Upper lobe of left lung (tissue), 6 donors: ENCODE measurements around the gene KCND2. TPM values are rescaled to one million over a fixed set of nuclear protein-coding genes. Genes with fewer than 3 reads are reported as not detected.
A peak's percentile ranks its signal among the peaks of the same experiment; 100 is the strongest.
"Not testable (repeated sequence)": the region's sequence is repeated elsewhere in the genome, so short reads cannot be mapped to it uniquely, and the experiment has no call there.

Source experiments
- ATAC-seq, 2 donors: fragments of 200-7000 bp; cut with Tn5 transposase; one replicate each; pipeline ENCODE4 v1.9.1; 2022; ENCODE audit warnings: mild to moderate bottlenecking in 2 of 2, moderate library complexity in 2 of 2; ENCODE audit not compliant: low FRiP score in 2 of 2
- DNase-seq, 2 donors: peaks; one replicate each; pipeline ENCODE4 v3.0.0-alpha.2; 2019 to 2020
- H3K27ac ChIP-seq, 4 donors: fragments of 200-600 bp; sonication (generic); one replicate each; pipeline ENCODE4 v1.5.1; 2016 to 2019
- H3K27me3 ChIP-seq, 4 donors: fragments of 200-600 bp; sonication (generic); one replicate each; pipeline ENCODE4 v1.5.1; 2017 to 2019
- H3K36me3 ChIP-seq, 4 donors: fragments of 200-600 bp; sonication (generic); one replicate each; pipeline ENCODE4 v1.5.1; 2016 to 2019
- H3K4me1 ChIP-seq, 4 donors: fragments of 200-600 bp; sonication (generic); one replicate each; pipeline ENCODE4 v1.5.1; 2018 to 2019
- H3K4me3 ChIP-seq, 4 donors: fragments of 200-600 bp; sonication (generic); one replicate each; pipeline ENCODE4 v1.5.1; 2017 to 2019; ENCODE audit warnings: mild to moderate bottlenecking in 2 of 4, moderate library complexity in 1 of 4
- H3K9me3 ChIP-seq, 4 donors: fragments of 200-600 bp; sonication (generic); one replicate each; pipeline ENCODE4 v1.5.1; 2018 to 2019
- CTCF ChIP-seq, 6 experiments: fragments of 450-650 bp in 4 of 6; fragments of 200-600 bp in 2 of 6; sonication (generic) in 2 of 6; IDR thresholded peaks; one replicate each; pipeline ENCODE4 v1.5.1; 2016 to 2019; ENCODE audit warnings: antibody characterized with exemption in 6 of 6
- EP300 ChIP-seq, 4 donors: sonication (generic); formaldehyde crosslinking; IDR thresholded peaks; one replicate each; pipeline ENCODE4 v1.5.1; 2017; ENCODE audit warnings: antibody characterized with exemption in 4 of 4, control low read depth in 2 of 4
- POLR2A ChIP-seq, 4 donors: fragments of 450-650 bp; IDR thresholded peaks; one replicate each; pipeline ENCODE4 v1.5.1; 2016 to 2017; ENCODE audit warnings: antibody characterized with exemption in 4 of 4, mild to moderate bottlenecking in 2 of 4
- POLR2AphosphoS5 ChIP-seq, 2 donors: sonication (generic); formaldehyde crosslinking; IDR thresholded peaks; one replicate each; pipeline ENCODE4 v1.5.1; 2017; ENCODE audit warnings: antibody characterized with exemption in 2 of 2
- WGBS, 2 donors: methylation state at CpG; one replicate each; pipeline ENCODE4 v1.1.5; 2017 to 2018; 5-methylcytosine and 5-hydroxymethylcytosine counted together
- total RNA-seq, 6 donors: library from RNA; depleted of rRNA in 4 of 6; stranded (reverse); fragments of >200 nt in 4 of 6; gene quantifications; one replicate each; pipeline versions ENCODE4 v1.1.0 to v1.2.1, GENCODE V29; 2016 to 2021
- donor health status: DM: no; HTN: no; CAD: no; lungs with moderate emphysema.
- donor health status: DM: no; HTN: yes; CAD: no; lungs with severe emphysema.

Gene KCND2
- total RNA-seq, 6 donors from 2014 or later, result under 0.01 to 0.67 (median 0.23) TPM; not detected in 2

- Histone ChIP-seq H3K4me1 (no peaks in the 10 kb centered on the region), H3K27me3 (no peaks in the 10 kb centered on the region), H3K9me3 (no peaks in the 10 kb centered on the region), H3K36me3 (no peaks in the 10 kb centered on the region), H3K4me3 (no peak overlapping the region), H3K27ac (no peak overlapping the region)
- ATAC-seq (no peak), DNase-seq (no peak)
- 62 to 74% methylated on average over 1 of the region's 1 CpG for WGBS, 2 donors
- TF ChIP-seq CTCF (IDR thresholded peaks at IDR 0.05), result no peak
- no peak for TF ChIP-seq POLR2A (IDR thresholded peaks at IDR 0.05)
- no peak for TF ChIP-seq POLR2AphosphoS5 (IDR thresholded peaks at IDR 0.05)
- TF ChIP-seq EP300 (IDR thresholded peaks at IDR 0.05), result no peak
Measured at GRCh38 chr7:120550494-120551048, 277.6 kb downstream of the KCND2 start.

- no peak for ATAC-seq
- no peaks in the 10 kb centered on the region for H3K9me3 ChIP-seq
- WGBS, 2 donors, result 0 to 29% methylated on average over 1 of the region's 1 CpG
- DNase-seq, result no peak
- H3K36me3 ChIP-seq, result no peaks in the 10 kb centered on the region
- no peak overlapping the region for H3K4me3 ChIP-seq
- H3K27ac ChIP-seq, result no peak overlapping the region
- no peaks in the 10 kb centered on the region for H3K4me1 ChIP-seq
- TF ChIP-seq POLR2AphosphoS5 (IDR thresholded peaks at IDR 0.05), result no peak
- TF ChIP-seq EP300 (IDR thresholded peaks at IDR 0.05), result no peak
- TF ChIP-seq CTCF (IDR thresholded peaks at IDR 0.05), result no peak
- TF ChIP-seq POLR2A (IDR thresholded peaks at IDR 0.05), result no peak
- H3K27me3 ChIP-seq, result no peaks in the 10 kb centered on the region
Measured at GRCh38 chr7:120553491-120553890, 280.5 kb downstream of the KCND2 start.

- no peak for DNase-seq
- peak in 5 of 6 experiments; percentile 31 to 50 (median 43) for TF ChIP-seq CTCF (IDR thresholded peaks at IDR 0.05)
- no peak for TF ChIP-seq EP300 (IDR thresholded peaks at IDR 0.05)
Measured at GRCh38 chr7:120554960-120555571, 282.1 kb downstream of the KCND2 start.

GRCh38 chr7:120564145-120564544, 291.2 kb downstream of the KCND2 start:
- Histone ChIP-seq H3K9me3 (no peaks in the 10 kb centered on the region), H3K27ac (no peak overlapping the region), H3K4me1 (no peaks in the 10 kb centered on the region), H3K27me3 (no peaks in the 10 kb centered on the region), H3K4me3 (no peak overlapping the region), H3K36me3 (no peaks in the 10 kb centered on the region)
- 37 to 65% methylated on average over 1 of the region's 1 CpG for WGBS, 2 donors
- ATAC-seq (no peak), DNase-seq (no peak)
- no peak for TF ChIP-seq EP300 (IDR thresholded peaks at IDR 0.05)
- no peak for TF ChIP-seq POLR2AphosphoS5 (IDR thresholded peaks at IDR 0.05)
- no peak for TF ChIP-seq CTCF (IDR thresholded peaks at IDR 0.05)
- no peak for TF ChIP-seq POLR2A (IDR thresholded peaks at IDR 0.05)

More at GRCh38 chr7:120554960-120555571, 282.1 kb downstream of the KCND2 start:
- no peaks in the 10 kb centered on the region for H3K4me1 ChIP-seq
- H3K4me3 ChIP-seq, result no peak overlapping the region
- no peaks in the 10 kb centered on the region for H3K9me3 ChIP-seq
- ATAC-seq, result peak in 1 of 2 donors; percentile 76
- no peaks in the 10 kb centered on the region for H3K36me3 ChIP-seq
- no peaks in the 10 kb centered on the region for H3K27me3 ChIP-seq
- no peak overlapping the region for H3K27ac ChIP-seq

DNA sequence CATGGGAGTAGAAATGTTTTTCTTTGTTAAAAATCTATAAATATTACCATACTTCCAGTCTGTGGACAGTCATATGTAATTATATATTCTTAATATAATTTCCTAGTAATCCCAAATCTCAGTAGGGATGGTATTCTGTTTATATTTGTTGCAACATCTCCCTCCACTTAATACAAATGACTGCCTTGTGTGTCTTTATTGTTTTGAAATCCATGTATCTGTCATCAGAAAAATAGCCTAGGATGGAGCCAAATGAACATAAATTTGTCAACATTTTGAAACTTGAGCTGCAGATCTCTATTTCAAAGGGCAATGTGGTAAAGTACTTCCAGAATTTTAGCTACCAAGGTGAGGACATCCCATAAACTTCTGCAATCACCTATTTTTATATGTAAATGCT, 294.2 kb downstream of the KCND2 start:
- Histone ChIP-seq H3K27ac (no peak overlapping the region), H3K4me3 (no peak overlapping the region), H3K36me3 (no peaks in the 10 kb centered on the region), H3K4me1 (no peaks in the 10 kb centered on the region), H3K27me3 (no peaks in the 10 kb centered on the region), H3K9me3 (no peaks in the 10 kb centered on the region)
- ATAC-seq (no peak), DNase-seq (no peak)
- TF ChIP-seq CTCF (IDR thresholded peaks at IDR 0.05) (no peak), POLR2AphosphoS5 (IDR thresholded peaks at IDR 0.05) (no peak), EP300 (IDR thresholded peaks at IDR 0.05) (no peak)

DNA sequence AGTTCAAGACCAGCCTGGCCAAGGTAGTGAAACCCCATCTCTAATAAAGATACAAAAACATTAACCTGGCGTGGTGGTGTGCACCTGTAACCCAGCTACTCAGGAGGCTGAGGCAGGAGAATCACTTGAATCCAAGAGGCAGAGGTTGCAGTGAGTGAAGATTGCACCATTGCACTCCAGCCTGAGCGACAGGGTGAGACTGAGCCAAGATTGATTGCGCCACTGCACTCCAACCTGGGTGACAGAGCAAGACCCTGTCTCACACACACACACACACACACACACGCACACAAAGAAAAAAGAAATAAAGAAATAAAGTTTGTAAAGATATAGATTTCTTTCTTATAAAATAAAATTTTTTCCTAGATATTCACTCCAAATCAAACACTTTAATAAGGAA, 305.7 kb downstream of the KCND2 start:
- not testable (repeated sequence) for H3K27me3 ChIP-seq, H3K4me3 ChIP-seq, H3K9me3 ChIP-seq, DNase-seq, H3K4me1 ChIP-seq, H3K36me3 ChIP-seq, ATAC-seq, H3K27ac ChIP-seq
- 81 to 88% methylated on average over 4 of the region's 4 CpGs for WGBS, 2 donors
